Measurements from ENCODE around the gene FANK1. TPM values are rescaled to one million over a fixed set of nuclear protein-coding genes. Genes with fewer than 3 reads are reported as not detected.

Gene FANK1
- total and polyA plus RNA-seq, 2 donors from 2014 or later = 8.6 to 13.4 TPM

GRCh38 chr10:125995726-125996304 lies 99.5 kb downstream of the FANK1 start:
- DNase-seq = no peak
- no peak for FAIRE-seq
- no peak overlapping the region for H3K9ac ChIP-seq (ENCODE audit: low read length in 3 of 3)
- no peak overlapping the region for H3K4me3 ChIP-seq (ENCODE audit: low read length in 3 of 3)
- no peaks in the 10 kb centered on the region for H3K36me3 ChIP-seq (ENCODE audit: control insufficient read depth in 2 of 3, insufficient read depth in 3 of 3, low read length in 3 of 3)
- H3K9me3 ChIP-seq (ENCODE audit: control insufficient read depth in 2 of 3, insufficient read depth in 1 of 3, low read length in 3 of 3) = no peaks in the 10 kb centered on the region
- no peak for TF ChIP-seq CTCF (IDR thresholded peaks at IDR 0.05; ENCODE audit: borderline replicate concordance, extremely low read depth, insufficient read depth)
- no peaks in the 10 kb centered on the region for H3K27me3 ChIP-seq (ENCODE audit: control insufficient read depth, insufficient read depth, low read length)
- H3K27ac ChIP-seq (ENCODE audit: low read depth in 2 of 2, low read length in 2 of 2) = no peak overlapping the region
- intact Hi-C loops (cut with DNase I) = no loop called here
- H3K4me1 ChIP-seq (ENCODE audit: control insufficient read depth in 2 of 3, insufficient read depth in 2 of 3, low read depth in 1 of 3, low read length in 3 of 3) = no peaks in the 10 kb centered on the region

- H3K27me3 ChIP-seq (ENCODE audit: control insufficient read depth, insufficient read depth, low read length) = no peaks in the 10 kb centered on the region
- intact Hi-C loops (cut with DNase I) = no loop called here
- no peaks in the 10 kb centered on the region for H3K36me3 ChIP-seq (ENCODE audit: control insufficient read depth in 2 of 3, insufficient read depth in 3 of 3, low read length in 3 of 3)
- TF ChIP-seq CTCF (IDR thresholded peaks at IDR 0.05; ENCODE audit: borderline replicate concordance, extremely low read depth, insufficient read depth) = no peak
- no peaks in the 10 kb centered on the region for H3K9me3 ChIP-seq (ENCODE audit: control insufficient read depth in 2 of 3, insufficient read depth in 1 of 3, low read length in 3 of 3)
- no peak for FAIRE-seq
- H3K4me1 ChIP-seq (ENCODE audit: control insufficient read depth in 2 of 3, insufficient read depth in 2 of 3, low read depth in 1 of 3, low read length in 3 of 3) = no peaks in the 10 kb centered on the region
- H3K4me3 ChIP-seq (ENCODE audit: low read length in 3 of 3) = no peak overlapping the region
- DNase-seq = no peak
- no peak overlapping the region for H3K27ac ChIP-seq (ENCODE audit: low read depth in 2 of 2, low read length in 2 of 2)
- no peak overlapping the region for H3K9ac ChIP-seq (ENCODE audit: low read length in 3 of 3)
These were observed 101.2 kb downstream of the FANK1 start for GRCh38 chr10:125997586-125997985.

GRCh38 chr10:125999694-126000093 lies 103.3 kb downstream of the FANK1 start:
- Histone ChIP-seq H3K9ac (ENCODE audit: low read length in 3 of 3) (no peak overlapping the region), H3K27ac (ENCODE audit: low read depth in 2 of 2, low read length in 2 of 2) (no peak overlapping the region), H3K36me3 (ENCODE audit: control insufficient read depth in 2 of 3, insufficient read depth in 3 of 3, low read length in 3 of 3) (no peaks in the 10 kb centered on the region), H3K27me3 (ENCODE audit: control insufficient read depth, insufficient read depth, low read length) (no peaks in the 10 kb centered on the region), H3K4me1 (ENCODE audit: control insufficient read depth in 2 of 3, insufficient read depth in 2 of 3, low read depth in 1 of 3, low read length in 3 of 3) (no peaks in the 10 kb centered on the region), H3K9me3 (ENCODE audit: control insufficient read depth in 2 of 3, insufficient read depth in 1 of 3, low read length in 3 of 3) (no peaks in the 10 kb centered on the region), H3K4me3 (ENCODE audit: low read length in 3 of 3) (no peak overlapping the region)
- intact Hi-C loops (cut with DNase I) = no loop called here
- FAIRE-seq (no peak), DNase-seq (no peak)
- TF ChIP-seq CTCF (IDR thresholded peaks at IDR 0.05; ENCODE audit: borderline replicate concordance, extremely low read depth, insufficient read depth) = no peak

- H3K27me3 ChIP-seq (ENCODE audit: control insufficient read depth, insufficient read depth, low read length) = no peaks in the 10 kb centered on the region
- TF ChIP-seq CTCF (IDR thresholded peaks at IDR 0.05; ENCODE audit: borderline replicate concordance, extremely low read depth, insufficient read depth) = no peak
- intact Hi-C loops (cut with DNase I) = no loop called here
- no peaks in the 10 kb centered on the region for H3K36me3 ChIP-seq (ENCODE audit: control insufficient read depth in 2 of 3, insufficient read depth in 3 of 3, low read length in 3 of 3)
- H3K9ac ChIP-seq (ENCODE audit: low read length in 3 of 3) = no peak overlapping the region
- FAIRE-seq (no peak), DNase-seq (no peak)
- no peaks in the 10 kb centered on the region for H3K4me1 ChIP-seq (ENCODE audit: control insufficient read depth in 2 of 3, insufficient read depth in 2 of 3, low read depth in 1 of 3, low read length in 3 of 3)
- H3K27ac ChIP-seq (ENCODE audit: low read depth in 2 of 2, low read length in 2 of 2) = no peak overlapping the region
- H3K9me3 ChIP-seq (ENCODE audit: control insufficient read depth in 2 of 3, insufficient read depth in 1 of 3, low read length in 3 of 3) = no peaks in the 10 kb centered on the region
- no peak overlapping the region for H3K4me3 ChIP-seq (ENCODE audit: low read length in 3 of 3)
These were observed 105.2 kb downstream of the FANK1 start for GRCh38 chr10:126001576-126001975.

Measured in kidney (tissue), 14 donors.